ENCODE data around the gene ZNF358. TPM values are rescaled to one million over a fixed set of nuclear protein-coding genes. Genes with fewer than 3 reads are reported as not detected.

The ZNF358 gene
- total RNA-seq = 10 to 100 TPM; 15.3 to 35.1 (median 24.8) TPM
- long read RNA-seq, partial matches to known transcripts = 0 of 11 reads
- long read RNA-seq, other reads (novel, unspliced or antisense) = 11 of 11 reads

DNA sequence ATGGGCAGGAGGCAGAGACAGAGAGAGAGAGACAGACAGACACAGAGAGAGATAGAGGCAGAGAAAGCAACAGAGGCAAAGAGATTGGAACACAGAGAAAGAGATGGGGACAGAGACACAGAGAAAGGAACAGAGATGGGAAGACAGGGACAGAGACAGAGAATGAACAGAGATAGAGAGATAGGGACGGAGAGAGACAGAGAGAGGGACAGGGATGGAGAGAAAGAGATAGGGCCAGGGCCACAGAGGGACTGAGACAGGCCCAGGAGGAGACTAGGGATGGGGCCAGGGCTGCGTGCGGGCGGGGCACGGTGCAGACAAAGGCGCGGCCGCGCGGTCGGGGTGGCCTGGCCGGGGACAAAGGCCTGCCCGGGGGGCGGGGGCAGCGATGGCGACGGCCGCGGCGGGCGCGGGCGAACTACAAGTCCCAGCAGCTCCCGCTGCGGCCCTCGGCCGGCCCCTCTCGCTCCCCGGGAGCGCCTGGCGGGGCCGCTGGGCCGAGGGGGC lies at the start of gene ZNF358:
TSS of gene ZNF358 (plus strand) at position 459 of the 507 bp plus-strand sequence. CDS start 3,140 bp downstream, outside the sequence.
- intact Hi-C loops (cut with DNase I) = no loop called here
- peak; percentile 76 to 82 (median 80) for ATAC-seq
- no peaks in the 10 kb centered on the region for H3K36me3 ChIP-seq
- peaks cover 0 to 19% (median under 1%) of the 10 kb centered on the region in 4 donors for H3K4me1 ChIP-seq
- 0% methylated on average over 3 of the region's 33 CpGs for WGBS (ENCODE audit: insufficient coverage, low coverage, low lambda C conversion rate, missing lambda C conversion rate)
- peak; percentile 76 to 83 (median 77) for DNase-seq
- H3K4me3 ChIP-seq = peak within 1 kb of the TSS; percentile 54 to 60 (median 60)
- TF ChIP-seq POLR2A (IDR thresholded peaks at IDR 0.05) = no peak
- TF ChIP-seq, protein P1, sequence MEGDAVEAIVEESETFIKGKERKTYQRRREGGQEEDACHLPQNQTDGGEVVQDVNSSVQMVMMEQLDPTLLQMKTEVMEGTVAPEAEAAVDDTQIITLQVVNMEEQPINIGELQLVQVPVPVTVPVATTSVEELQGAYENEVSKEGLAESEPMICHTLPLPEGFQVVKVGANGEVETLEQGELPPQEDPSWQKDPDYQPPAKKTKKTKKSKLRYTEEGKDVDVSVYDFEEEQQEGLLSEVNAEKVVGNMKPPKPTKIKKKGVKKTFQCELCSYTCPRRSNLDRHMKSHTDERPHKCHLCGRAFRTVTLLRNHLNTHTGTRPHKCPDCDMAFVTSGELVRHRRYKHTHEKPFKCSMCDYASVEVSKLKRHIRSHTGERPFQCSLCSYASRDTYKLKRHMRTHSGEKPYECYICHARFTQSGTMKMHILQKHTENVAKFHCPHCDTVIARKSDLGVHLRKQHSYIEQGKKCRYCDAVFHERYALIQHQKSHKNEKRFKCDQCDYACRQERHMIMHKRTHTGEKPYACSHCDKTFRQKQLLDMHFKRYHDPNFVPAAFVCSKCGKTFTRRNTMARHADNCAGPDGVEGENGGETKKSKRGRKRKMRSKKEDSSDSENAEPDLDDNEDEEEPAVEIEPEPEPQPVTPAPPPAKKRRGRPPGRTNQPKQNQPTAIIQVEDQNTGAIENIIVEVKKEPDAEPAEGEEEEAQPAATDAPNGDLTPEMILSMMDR (IDR thresholded peaks at IDR 0.05) = no peak
- H3K27ac ChIP-seq = peak within 1 kb of the TSS; percentile 57 to 79 (median 68)
- H3K9me3 ChIP-seq = no peaks in the 10 kb centered on the region
- H3K27me3 ChIP-seq = no peaks in the 10 kb centered on the region

DNA sequence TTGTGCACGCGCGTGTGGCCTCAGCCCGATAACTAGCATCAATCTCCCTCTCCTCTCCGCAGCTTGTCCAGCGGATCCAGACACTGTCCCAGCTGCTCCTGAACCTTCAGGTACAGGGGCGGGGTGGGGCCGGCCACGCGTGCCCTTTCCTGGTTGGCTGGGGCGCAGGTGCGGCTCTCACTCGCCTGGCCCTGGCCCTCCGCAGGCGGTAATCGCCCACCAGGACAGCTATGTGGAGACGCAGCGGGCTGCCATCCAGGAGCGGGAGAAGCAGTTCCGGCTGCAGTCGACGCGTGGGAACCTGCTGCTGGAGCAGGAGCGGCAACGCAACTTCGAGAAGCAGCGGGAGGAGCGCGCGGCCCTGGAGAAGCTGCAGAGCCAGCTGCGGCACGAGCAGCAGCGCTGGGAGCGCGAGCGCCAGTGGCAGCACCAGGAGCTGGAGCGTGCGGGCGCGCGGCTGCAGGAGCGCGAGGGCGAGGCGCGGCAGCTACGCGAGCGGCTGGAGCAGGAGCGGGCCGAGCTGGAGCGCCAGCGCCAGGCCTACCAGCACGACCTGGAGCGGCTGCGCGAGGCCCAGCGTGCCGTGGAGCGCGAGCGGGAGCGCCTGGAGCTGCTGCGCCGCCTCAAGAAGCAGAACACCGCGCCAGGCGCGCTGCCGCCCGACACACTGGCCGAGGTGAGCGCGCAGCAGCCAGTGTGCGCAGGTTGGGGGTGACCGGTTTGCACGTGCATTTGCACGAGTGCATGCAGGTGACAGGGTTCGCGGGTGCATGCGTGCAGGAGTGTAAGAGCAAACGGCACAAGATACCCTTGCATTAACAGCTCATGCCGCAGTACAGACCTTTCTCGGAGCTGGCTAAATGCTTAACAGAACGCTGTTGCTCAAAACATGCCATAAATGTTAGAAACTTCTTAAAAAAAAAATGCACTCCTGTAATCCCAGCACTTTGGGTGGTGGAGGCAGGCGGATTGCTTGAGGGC lies 48.6 kb upstream of the ZNF358 start:
- ATAC-seq = no peak
- 95% methylated on average over 32 of the region's 86 CpGs for WGBS (ENCODE audit: insufficient coverage, low coverage, low lambda C conversion rate, missing lambda C conversion rate)
- no peak overlapping the region for H3K4me3 ChIP-seq
- peaks cover 0 to 61% (median 4%) of the 10 kb centered on the region in 4 donors for H3K36me3 ChIP-seq
- no peaks in the 10 kb centered on the region for H3K9me3 ChIP-seq
- H3K27me3 ChIP-seq = no peaks in the 10 kb centered on the region
- H3K27ac ChIP-seq = no peak overlapping the region
- no peaks in the 10 kb centered on the region for H3K4me1 ChIP-seq
- DNase-seq = no peak
- intact Hi-C loops (cut with DNase I) = no loop called here
- TF ChIP-seq, protein P1 (IDR thresholded peaks at IDR 0.05) = no peak
- no peak for TF ChIP-seq POLR2A (IDR thresholded peaks at IDR 0.05)

DNA sequence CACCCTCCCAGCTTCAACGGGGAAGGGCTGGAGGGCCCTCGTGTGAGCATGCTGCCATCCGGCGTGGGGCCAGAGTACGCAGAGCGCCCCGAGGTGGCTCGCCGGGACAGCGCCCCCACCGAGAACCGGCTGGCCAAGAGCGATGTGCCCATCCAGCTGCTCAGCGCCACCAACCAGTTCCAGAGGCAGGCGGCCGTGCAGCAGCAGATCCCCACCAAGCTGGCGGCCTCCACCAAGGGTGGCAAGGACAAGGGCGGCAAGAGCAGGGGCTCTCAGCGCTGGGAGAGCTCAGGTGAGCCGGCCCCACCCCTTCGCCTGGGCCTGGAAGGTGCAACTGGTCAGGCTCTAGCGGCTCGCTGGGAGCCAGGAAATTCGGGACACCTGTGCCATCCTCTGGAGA lies 47.1 kb upstream of the ZNF358 start:
- H3K36me3 ChIP-seq = peaks cover 0 to 50% (median 4%) of the 10 kb centered on the region in 4 donors
- no peaks in the 10 kb centered on the region for H3K9me3 ChIP-seq
- intact Hi-C loops (cut with DNase I) = no loop called here
- TF ChIP-seq, protein P1 (IDR thresholded peaks at IDR 0.05) = no peak
- TF ChIP-seq POLR2A (IDR thresholded peaks at IDR 0.05) = no peak
- no CpG with 5 or more reads among the region's 24 CpGs for WGBS (ENCODE audit: insufficient coverage, low coverage, low lambda C conversion rate, missing lambda C conversion rate)
- no peaks in the 10 kb centered on the region for H3K4me1 ChIP-seq
- no peak for ATAC-seq
- H3K27me3 ChIP-seq = no peaks in the 10 kb centered on the region
- no peak overlapping the region for H3K4me3 ChIP-seq
- DNase-seq = no peak
- H3K27ac ChIP-seq = no peak overlapping the region

DNA sequence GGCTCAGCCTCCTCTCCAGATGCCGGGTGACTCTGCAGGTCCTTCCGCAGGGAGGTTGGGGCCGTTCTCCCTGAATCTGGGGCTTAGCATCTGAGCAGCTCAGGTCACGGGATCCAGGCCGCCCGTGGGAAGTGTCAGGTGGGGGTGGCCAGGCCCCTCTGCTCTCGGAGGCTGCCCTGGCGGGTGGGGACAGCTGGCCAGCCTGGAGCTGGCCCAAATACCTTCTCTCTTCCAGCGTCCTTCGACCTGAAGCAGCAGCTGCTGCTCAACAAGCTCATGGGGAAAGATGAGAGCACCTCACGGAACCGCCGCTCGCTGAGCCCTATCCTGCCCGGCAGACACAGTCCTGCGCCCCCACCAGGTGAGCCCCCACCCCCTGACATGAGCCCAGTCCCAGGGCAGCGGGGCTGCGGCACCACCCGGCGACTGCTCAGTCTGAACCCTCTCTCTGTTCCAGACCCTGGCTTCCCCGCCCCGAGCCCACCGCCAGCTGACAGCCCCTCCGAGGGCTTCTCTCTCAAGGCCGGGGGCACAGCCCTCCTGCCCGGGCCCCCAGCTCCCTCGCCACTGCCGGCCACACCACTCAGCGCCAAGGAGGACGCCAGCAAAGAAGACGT lies 46.1 kb upstream of the ZNF358 start:
- ATAC-seq = peak in 2 of 4 donors; percentile 6 to 10
- no peak for DNase-seq
- WGBS (ENCODE audit: insufficient coverage, low coverage, low lambda C conversion rate, missing lambda C conversion rate) = 100% methylated on average over 3 of the region's 31 CpGs
- peaks cover 0 to 43% (median 3%) of the 10 kb centered on the region in 4 donors for H3K36me3 ChIP-seq
- H3K27ac ChIP-seq = no peak overlapping the region
- H3K9me3 ChIP-seq = no peaks in the 10 kb centered on the region
- intact Hi-C loops (cut with DNase I) = no loop called here
- H3K4me3 ChIP-seq = no peak overlapping the region
- no peaks in the 10 kb centered on the region for H3K4me1 ChIP-seq
- no peaks in the 10 kb centered on the region for H3K27me3 ChIP-seq
- TF ChIP-seq POLR2A (IDR thresholded peaks at IDR 0.05) = no peak
- TF ChIP-seq, protein P1 (IDR thresholded peaks at IDR 0.05) = no peak

Measured in right lobe of liver (tissue), 6 donors.